ENCODE measurements around the gene OR2AT4.

Gene OR2AT4

DNA sequence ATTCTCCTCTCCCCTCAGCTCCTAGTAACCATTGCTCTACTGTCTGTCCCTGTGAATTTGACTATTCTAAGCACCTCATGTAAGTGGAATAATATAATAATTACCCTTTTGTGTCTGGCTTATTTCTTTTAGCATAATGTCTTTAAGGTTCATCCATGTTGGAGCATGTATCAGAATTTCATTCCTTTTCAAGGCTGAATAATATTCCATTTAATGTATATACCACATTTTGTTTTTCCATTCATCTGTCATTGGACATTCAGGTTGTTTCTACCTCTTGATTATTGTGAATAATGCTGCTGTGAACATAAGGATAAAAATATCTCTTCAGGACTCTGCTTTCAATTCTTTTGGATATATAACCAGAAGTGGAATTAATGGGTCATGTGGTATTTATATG lies 28.1 kb downstream of the OR2AT4 start:
- DNase-seq (ENCODE audit: low read depth) = no peak
- TF ChIP-seq, protein P1, sequence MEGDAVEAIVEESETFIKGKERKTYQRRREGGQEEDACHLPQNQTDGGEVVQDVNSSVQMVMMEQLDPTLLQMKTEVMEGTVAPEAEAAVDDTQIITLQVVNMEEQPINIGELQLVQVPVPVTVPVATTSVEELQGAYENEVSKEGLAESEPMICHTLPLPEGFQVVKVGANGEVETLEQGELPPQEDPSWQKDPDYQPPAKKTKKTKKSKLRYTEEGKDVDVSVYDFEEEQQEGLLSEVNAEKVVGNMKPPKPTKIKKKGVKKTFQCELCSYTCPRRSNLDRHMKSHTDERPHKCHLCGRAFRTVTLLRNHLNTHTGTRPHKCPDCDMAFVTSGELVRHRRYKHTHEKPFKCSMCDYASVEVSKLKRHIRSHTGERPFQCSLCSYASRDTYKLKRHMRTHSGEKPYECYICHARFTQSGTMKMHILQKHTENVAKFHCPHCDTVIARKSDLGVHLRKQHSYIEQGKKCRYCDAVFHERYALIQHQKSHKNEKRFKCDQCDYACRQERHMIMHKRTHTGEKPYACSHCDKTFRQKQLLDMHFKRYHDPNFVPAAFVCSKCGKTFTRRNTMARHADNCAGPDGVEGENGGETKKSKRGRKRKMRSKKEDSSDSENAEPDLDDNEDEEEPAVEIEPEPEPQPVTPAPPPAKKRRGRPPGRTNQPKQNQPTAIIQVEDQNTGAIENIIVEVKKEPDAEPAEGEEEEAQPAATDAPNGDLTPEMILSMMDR (conservative IDR thresholded peaks at IDR 0.05; ENCODE audit: low read depth, low read length) = no peak
- no peak overlapping the region for H3K4me3 ChIP-seq (ENCODE audit: low read length)

- H3K4me3 ChIP-seq (ENCODE audit: low read length) = no peak overlapping the region
- TF ChIP-seq, protein P1 (conservative IDR thresholded peaks at IDR 0.05; ENCODE audit: low read depth, low read length) = no peak
- DNase-seq (ENCODE audit: low read depth) = no peak
Measured at GRCh38 chr11:75066061-75066460, 30.6 kb downstream of the OR2AT4 start.

DNA sequence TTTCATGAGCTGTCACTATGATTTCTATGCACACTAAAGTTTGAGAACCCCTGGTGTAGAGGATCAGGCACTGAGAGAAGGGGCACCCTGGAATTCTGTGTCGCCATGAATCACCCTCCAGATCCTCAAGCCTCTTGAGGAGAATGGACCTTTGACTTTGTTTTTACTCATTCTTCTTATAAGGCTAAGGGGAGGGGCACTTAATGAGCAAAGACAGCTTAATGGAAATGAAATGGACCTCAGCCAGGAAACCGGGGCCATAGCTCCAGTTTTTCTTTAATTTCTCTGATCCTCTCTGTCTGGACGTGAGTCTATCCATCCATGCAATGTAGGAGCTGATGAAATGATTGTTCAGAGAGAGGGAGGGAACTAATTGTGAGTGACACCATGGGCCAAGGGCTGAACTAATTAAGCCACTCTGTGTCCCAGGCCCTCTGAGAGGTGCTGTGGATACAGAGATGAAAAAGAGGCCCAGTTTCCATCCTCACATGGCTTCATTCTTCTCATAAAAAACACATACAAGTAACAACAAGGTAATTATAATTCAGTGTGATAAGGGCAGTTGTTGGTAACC lies 32.8 kb downstream of the OR2AT4 start:
- DNase-seq (ENCODE audit: low read depth) = no peak
- TF ChIP-seq, protein P1 (conservative IDR thresholded peaks at IDR 0.05; ENCODE audit: low read depth, low read length) = no peak

GRCh38 chr11:75059299-75059698 lies 37.4 kb downstream of the OR2AT4 start:
- TF ChIP-seq, protein P1 (conservative IDR thresholded peaks at IDR 0.05; ENCODE audit: low read depth, low read length) = no peak
- no peak overlapping the region for H3K4me3 ChIP-seq (ENCODE audit: low read length)
- DNase-seq (ENCODE audit: low read depth) = no peak

More for the DNA sequence above, 32.8 kb downstream of the OR2AT4 start:
- H3K4me3 ChIP-seq (ENCODE audit: low read length) = no peak overlapping the region

- TF ChIP-seq, protein P1 (conservative IDR thresholded peaks at IDR 0.05; ENCODE audit: low read depth, low read length) = no peak
Measured at GRCh38 chr11:75056814-75057213, 39.9 kb downstream of the OR2AT4 start.

DNA sequence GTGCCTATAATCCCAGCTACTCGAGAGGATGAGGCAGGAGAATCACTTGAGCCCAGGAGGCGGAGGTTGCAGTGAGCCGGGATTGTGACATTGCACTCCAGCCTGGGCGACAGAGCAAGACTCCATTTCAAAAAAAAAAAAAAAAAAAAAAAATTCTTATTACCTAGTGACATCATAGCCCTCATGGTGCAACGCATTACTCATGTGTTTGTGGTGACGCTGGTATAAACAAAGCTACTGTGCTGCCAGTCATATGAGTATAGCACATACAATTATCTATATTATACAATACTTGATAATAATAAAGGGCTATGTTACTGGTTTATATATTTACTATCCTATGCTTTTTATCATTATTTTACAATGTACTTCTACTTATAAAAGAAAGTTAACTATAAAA lies 41.2 kb downstream of the OR2AT4 start:
- no peak overlapping the region for H3K4me3 ChIP-seq (ENCODE audit: low read length)
- DNase-seq (ENCODE audit: low read depth) = no peak
- TF ChIP-seq, protein P1 (conservative IDR thresholded peaks at IDR 0.05; ENCODE audit: low read depth, low read length) = no peak

More at GRCh38 chr11:75056814-75057213, 39.9 kb downstream of the OR2AT4 start:
- DNase-seq (ENCODE audit: low read depth) = no peak
- no peak overlapping the region for H3K4me3 ChIP-seq (ENCODE audit: low read length)

DNA sequence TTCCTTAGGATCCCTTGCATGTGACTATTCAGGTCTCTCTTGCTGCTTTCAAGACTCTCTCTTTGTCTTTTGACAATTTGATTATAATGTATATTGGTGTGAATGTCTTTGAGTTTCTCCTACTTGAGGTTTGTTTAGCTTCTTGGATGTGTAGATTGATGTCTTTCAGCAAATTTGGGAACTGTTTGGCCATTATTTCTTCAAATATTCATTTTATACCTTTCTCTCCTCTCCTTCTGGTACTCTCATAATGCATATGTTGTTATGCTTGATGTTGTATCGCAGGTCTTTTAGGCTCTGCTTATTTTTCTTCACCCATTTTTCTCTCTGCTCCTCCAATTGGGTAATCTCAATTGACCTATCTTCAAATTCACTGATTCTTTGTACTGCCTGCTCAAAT lies 44.2 kb downstream of the OR2AT4 start:
- no peak for DNase-seq (ENCODE audit: low read depth)
- no peak overlapping the region for H3K4me3 ChIP-seq (ENCODE audit: low read length)
- TF ChIP-seq, protein P1 (conservative IDR thresholded peaks at IDR 0.05; ENCODE audit: low read depth, low read length) = no peak
